ENCODE measurements around the gene EP400.

Gene EP400

DNA sequence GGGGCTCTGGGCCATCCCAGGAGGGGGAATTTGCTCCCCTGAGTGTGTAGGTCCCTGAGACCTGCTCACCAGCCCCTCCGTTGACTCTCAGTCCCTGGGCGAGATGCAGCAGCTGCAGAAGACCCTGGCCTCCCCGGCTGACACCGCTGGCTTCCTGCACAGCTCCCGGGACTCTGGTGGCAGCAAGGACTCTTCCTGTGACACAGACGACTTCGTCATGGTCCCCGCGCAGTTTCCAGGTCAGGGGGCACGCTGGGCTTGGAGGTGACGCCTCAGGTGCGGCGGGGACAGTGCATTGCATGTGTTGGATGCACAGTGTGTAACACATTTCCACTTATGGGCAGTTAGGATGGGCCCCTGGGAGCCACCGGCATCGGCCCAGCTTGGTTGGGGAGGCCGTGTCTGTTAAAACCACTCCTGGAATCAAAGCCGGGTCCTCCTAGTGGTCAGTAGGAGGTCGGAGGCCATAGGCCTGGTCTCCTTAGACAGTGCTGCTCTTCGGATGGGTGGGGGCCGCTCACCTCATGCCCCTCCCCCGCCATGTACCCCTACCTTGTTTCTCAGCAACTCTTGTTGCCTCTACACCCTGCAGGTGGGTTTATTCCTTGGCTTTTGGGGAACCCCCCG lies 37.8 kb upstream of the EP400 start:
- DNase-seq = no peak

DNA sequence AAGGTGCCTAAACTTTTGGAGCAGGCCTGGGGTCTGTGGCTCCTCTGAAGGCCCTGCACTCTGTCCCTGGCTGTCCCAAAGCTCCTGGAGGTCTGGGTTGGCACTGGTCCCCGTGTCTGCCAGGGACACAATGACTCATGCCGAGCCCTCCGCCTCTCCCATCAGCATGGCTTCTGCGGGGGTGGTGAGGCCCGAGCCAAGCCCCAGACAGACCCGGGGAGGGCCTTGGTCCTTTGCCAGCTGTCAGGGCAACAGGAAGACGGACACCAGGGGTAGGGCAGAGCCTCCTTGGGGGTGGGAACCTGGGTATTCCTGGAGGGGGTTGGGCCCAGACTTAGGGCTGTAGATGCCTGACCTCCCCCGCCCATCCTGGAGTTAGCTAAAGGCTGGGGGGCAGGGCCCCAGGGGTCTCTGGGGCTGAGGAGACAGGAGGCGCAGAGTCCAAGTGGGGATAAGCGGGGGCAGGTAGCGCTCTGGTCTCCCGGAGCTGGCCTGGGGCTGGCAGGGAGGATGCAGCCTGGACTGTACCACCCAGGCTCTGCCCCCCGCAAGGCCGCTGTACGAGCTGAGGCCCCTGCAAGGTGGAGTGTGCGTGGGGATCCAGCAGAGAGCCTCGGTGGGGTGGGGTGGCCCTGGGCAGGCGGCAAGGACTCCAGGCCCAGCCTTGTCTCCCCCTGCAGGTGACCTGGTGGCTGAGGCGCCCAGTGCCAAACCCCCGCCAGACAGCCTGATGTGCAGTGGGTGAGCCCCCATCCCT lies 37.0 kb upstream of the EP400 start:
- DNase-seq = no peak

DNA sequence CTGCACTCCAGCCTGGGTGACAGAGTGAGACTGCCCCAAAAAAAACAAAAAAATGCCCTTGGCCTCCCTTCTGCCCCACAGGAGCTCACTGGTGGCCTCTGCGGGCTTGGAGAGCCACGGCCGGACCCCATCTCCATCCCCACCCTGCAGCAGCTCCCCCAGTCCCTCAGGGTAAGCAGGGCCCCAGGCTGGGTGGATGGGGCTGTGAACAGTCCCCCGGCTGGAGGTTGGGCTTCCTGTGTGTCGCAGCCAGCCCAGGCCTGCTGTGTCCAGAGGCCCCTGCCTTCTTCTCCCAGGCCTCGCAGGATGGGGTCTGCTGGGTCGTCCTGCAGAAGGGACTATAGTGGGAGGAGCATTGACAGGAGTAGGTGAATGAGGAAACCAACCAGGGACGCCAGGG lies 36.1 kb upstream of the EP400 start:
- DNase-seq = no peak

DNA sequence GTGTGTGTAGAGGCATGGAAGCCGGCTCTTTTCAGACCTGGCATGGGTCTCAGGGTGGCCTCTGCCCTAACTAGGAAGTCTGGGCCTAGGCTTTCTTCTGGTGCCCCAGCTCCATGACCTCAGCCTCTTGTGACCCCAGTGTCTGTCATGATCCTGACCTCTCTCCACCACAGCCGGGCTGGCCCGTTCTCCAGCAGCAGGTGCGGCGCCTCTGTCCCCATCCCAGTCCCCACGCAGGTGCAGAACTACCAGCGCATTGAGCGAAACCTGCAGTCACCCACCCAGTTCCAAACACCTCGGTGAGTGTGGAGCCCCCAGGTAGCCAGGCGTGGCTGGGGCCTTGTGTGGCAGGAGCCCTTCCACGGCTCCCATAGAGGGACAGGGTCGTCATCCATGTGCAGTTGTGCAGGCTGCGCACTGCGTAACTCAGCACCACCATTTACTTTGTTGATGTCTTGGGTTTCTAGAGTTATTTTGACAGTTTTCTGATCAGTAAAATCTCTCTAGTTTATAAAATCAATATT lies 35.5 kb upstream of the EP400 start:
- no peak for DNase-seq

DNA sequence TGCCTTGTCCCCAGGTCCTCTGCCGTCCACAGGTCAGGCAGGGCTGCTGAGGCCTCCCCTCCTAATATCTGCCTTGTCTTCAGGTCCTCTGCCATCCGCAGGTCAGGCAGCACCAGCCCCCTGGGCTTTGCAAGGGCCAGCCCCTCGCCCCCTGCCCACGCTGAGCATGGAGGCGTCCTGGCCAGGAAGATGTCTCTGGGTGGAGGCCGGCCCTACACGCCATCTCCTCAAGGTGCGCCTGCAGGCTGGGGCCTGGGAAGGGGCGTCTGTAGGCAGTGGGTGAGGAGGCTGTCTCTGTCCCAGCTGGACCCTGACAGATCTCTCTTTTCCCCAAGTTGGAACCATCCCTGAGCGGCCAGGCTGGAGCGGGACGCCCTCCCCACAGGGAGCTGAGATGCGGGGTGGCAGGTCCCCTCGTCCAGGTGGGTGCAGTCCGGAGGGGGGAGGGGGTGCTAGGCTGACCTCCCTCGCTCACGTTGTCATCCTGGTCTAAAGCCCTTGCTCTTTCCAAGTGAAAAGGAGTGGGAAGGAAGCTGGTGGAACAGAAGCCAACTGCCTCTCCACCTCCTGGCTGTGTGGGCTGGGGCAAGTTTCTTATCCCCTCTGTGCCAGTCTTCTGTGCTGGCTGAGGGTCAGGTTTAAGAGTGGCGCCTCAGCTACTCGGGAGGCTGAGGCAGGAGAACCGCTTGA lies 34.6 kb upstream of the EP400 start:
- DNase-seq = no peak

DNA sequence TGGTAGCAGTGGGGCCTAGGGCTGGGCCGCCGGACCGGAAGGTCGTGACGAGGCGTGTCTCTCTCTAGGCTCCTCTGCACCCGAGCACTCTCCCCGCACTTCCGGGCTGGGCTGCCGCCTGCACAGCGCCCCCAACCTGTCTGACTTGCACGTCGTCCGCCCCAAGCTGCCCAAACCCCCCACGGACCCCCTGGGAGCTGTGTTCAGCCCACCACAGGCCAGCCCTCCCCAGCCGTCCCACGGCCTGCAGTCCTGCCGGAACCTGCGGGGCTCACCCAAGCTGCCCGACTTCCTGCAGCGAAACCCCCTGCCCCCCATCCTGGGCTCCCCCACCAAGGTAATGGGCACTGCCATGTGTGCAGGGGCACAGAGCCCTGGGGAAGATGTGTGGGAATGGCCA lies 33.9 kb upstream of the EP400 start:
- no peak for DNase-seq

DNA sequence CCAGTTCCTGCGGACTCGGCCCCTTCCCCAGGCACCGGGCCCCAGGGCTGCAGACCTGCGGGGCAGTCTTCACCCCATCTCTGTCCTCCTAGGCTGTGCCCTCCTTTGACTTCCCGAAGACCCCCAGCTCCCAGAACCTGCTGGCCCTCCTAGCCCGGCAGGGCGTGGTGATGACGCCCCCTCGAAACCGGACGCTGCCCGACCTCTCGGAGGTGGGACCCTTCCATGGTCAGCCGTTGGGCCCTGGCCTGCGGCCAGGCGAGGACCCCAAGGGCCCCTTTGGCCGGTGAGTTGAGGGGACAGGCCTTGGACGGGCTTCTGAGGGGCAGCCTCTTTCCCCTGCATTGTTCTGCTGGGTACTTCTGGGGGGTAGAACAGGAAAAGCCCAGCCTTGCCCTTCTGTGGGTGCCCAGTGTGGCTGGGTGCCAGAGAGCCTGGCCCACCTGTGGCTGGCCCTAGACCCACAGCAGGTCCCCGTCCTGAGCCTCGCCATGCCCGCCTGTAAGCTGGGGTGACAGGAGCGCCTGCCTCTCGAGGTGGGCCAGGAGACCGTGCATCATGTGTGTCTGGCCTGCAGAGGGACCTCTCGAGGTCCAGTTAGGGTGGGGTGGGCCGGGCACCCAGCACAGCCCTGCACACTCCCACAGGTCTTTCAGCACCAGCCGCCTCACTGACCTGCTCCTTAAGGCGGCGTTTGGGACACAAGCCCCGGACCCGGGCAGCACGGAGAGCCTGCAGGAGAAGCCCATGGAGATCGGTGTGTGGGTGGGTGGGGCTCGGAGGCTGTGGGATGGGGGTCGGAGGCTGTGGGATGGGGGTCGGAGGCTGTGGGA lies 33.2 kb upstream of the EP400 start:
- DNase-seq = no peak

DNA sequence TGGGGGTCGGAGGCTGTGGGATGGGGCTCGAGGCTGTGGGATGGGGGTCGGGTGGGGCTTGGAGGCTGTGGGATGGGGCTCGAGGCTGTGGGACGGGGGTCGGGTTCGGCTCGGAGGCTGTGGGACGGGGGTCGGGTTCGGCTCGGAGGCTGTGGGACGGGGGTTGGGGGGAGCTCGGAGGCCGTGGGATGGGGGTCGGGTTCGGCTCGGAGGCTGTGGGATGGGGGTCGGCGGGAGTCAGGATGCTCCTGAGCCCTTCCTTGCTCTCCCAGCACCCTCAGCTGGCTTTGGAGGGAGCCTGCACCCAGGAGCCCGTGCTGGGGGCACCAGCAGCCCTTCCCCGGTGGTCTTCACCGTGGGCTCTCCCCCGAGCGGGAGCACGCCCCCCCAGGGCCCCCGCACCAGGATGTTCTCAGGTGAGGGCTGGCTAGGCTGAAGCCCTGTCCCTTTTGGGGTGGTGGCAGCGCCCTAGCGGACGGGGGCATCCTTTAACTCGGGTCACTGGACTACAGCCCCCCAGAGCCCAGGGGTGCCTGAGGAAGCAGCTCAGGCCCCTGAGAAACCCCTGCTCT lies 32.5 kb upstream of the EP400 start:
- DNase-seq = peak; percentile 34

DNA sequence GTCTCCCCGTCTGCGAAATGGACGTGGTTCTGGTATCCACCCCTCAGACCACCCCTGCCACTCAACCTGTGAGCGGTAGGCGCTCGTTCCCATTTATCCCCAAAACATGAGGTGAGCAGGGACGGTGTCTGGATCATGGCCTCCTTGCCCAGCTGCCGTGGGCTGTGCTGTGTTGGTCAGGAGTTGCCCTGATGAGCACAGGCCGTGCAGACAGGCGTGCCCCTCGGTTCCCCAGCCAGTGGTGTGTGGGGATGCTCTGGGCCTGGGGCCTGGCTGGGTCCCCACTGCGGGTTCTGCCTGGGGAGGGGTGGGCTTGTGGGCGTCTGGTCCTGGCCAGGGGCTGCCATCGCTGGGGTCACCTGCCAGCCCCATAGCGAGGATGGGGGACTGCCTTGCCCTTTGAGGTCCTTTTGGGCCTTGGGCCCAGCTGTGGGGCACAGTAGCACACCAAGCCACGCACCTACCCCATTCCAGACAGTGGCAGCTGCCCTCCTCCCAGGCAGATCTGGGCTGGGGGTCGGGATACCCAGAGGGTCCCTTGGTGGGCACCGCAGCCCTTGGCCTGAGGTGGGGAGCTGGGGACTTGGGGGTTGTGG lies 31.9 kb upstream of the EP400 start:
- DNase-seq = no peak

DNA sequence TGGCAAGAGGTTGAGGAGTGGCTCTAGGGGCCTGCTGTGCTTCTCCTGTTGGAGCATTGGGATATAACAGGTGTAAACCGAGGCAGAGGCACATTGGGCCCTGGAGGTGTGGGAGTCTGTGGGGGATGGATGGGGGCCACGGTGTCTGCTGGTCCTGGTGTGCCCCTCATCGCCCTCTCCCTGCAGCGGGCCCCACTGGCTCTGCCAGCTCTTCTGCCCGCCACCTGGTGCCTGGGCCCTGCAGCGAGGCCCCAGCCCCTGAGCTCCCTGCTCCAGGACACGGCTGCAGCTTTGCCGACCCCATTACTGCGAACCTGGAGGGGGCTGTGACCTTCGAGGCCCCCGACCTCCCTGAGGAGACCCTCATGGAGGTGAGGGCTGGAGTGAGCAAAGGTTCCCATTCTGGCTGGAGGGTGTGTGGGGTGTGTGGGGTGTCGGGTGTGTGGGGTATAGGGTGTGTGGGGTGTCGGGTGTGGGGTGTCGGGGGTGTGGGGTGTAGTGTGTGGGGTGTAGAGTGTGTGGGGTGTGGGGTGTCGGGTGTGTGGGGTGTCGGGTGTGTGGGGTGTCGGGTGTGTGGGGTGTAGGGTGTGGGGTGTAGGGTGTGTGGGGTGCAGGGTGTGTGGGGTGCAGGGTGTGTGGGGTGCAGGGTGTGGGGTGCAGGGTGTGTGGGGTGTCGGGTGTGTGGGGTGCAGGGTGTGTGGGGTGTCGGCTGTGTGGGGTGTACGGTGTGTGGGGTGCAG lies 31.3 kb upstream of the EP400 start:
- no peak for DNase-seq

DNA sequence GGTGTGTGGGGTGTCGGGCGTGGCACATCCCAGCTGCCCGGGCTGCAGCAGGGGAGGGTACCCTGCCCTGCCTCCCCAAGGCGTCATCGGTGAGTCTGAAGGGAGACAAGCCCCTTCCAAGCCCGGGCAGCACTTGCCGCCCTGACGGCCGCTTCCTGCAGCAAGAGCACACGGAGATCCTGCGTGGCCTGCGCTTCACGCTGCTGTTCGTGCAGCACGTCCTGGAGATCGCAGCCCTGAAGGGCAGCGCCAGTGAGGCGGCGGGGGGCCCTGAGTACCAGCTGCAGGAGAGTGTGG lies 30.7 kb upstream of the EP400 start:
- no peak for DNase-seq

DNA sequence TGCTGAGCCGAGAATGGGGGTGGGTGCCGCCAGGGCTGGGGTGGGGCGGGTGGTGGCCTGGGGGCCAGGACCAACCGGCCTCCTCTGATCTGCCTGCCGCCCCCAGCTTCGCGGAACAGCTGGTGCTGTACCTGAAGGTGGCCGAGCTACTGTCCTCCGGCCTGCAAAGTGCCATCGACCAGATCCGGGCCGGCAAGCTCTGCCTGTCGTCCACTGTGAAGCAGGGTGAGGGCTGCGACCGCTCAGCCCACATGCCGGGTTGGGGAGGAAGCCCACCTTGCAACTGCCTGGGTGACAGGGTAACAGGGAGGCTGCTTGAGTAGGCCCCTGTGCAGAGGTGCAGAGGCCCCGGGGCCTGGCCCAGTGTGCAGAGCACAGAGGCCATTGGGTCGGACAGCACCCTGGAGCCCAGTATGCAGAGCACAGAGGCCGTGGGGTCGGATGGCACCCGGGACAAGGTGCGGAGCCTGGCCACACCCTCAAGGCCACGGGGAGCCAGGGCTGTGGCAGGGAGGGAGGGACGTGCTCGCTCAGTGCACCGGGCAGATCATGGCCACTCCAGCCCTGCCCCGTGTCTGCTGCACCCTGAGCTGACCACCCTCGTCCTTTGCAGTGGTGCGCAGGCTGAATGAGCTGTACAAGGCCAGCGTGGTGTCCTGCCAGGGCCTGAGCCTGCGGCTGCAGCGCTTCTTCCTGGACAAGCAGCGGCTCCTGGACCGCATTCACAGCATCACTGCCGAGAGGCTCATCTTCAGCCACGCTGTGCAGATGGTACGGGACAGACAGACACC lies 30.2 kb upstream of the EP400 start:
- no peak for DNase-seq

DNA sequence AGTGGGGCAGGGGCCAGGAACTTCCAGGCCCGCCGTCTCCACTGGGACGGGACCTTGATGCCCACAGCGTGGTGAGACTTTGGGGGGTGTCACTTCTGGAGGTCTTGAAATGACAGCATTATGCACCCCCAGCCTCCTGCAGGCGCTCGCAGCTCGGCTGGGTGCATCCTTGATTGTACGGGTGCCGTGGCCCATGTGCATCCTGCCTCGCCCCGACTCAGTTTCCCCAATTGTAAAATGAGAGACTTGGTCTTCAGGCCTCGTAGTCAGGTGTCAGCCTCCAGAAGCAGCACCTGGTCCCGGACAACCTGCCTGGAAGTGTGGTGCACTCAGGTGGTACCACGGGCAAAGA lies 29.6 kb upstream of the EP400 start:
- no peak for DNase-seq

DNA sequence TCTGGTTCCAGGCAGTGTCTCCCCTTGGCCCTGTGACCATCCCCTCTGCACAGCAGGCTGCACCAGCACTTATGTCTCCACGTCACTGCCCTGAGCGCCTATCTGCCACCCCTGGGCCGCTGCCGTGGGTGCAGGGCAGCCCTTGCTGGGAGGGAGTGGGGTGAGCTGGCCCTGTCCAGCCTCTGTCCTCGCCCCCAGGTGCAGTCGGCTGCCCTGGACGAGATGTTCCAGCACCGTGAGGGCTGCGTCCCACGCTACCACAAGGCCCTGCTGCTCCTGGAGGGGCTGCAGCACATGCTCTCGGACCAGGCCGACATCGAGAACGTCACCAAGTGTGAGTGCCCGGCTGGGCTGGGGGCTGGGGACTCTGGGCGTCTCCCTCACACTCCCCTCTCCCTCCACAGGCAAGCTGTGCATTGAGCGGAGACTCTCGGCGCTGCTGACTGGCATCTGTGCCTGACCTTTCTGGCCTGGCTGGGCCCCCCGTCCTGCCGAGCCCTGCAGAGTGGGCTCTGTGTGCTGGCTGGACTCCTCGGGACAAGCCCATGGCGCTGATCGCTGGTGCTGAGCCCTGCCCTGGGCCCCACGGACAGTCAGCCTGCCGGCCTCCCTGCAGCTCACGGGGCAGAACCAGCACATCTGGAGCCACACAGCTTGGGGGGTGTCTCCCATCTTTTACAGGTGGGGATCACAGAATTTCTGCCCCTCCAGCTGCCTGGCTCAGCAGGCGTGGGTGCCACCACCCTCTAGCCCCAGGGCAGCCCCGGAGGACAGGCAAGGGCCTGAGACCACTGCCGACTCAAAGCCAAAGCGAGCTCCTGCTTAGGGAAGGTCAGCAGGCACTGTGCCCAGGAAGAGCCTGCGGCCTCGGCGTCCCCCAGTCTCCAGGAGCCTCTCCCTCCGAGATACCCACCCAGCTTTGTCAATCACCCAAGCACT lies 28.6 kb upstream of the EP400 start:
- DNase-seq = no peak

DNA sequence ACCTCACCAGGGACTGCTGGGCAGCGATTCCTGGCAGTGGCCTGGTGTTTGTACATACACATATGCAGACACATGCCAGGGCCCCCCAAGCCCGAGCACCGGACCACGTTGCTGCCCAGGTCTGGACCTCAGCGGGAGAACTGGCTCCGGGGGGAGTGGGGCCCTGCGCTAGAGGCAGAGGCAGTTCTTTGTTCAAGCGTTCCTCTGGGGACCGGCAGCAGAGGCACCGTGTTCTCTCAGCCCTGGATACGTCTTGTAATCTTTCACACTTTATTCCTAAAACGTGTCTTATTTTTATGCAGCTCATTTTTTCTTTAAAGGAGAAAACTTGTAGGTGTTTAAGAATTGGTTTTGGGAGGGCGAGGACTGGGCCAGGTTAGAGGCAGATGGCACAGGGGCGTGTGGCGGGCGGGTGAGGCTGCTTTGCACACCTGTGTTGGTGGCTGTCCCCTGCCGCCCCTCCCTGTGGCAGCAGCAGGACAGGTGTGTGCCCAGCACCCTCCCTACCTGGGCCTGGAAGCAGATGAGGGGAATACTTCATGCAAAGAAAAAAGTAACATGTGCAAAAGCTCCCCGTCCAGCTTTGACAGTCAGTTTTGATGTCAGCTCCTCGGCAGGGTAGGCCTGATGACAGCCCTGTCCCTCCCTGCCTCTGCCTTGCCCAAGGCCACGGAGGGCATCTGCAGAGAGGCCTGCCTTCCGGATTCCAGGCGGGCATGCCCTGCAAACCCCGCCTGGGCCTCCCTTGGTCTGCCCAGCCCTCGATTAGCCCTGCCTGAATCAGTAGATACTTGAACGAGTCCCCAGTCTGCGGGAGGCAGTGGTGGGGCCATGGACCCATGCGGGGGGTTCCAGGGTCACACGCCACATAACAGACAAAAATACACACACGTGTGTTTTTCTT lies 27.6 kb upstream of the EP400 start:
- no peak for DNase-seq

DNA sequence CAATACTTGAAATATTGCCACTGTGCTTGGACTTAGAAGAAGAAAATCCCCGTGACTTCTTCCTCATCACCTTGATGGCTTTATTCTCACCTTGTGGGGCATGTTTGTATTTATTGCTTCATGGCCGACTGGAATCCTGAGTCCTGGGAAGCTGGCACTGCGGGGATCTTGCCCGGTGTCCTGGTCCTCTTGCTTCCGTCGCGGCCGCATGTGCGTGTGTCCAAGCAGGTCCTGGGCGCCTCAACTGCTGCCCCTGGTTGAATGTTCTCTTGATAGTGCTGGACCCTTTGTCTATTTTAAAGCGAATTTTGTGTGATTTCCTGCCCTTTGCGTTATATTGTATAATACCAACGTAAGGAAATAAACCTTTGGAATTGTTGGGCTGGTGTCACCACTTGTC lies 27.0 kb upstream of the EP400 start:
- DNase-seq = no peak

DNA sequence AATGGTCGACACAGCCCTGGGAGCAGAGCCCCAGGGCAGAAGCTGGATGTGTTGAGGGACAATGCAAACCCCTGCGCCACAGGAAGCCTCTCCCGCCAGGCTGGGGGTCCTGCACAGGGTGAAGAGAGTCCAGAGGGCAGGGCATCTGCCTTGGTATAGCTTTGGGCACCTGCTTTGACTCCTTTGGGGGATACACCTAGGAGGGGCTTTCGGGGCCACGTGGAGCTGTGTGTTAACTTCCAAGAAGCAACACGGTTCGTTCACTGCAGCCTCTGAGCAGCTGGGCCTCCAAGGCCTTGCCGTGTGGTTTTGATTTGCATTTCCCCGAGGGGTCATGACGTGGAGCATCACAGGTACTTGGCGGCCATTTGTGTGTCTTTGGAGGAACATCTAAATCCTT lies 26.5 kb upstream of the EP400 start:
- no peak for DNase-seq

Measured in stimulated activated CD4-positive, alpha-beta T cell treated with anti-CD3 and anti-CD28 coated beads, Interleukin-4, amount 100 ng/mL, for 24 hours (primary cell).